NCI-H2227 treated with DMSO at 0.1 percent for 48 hours (cell line): ENCODE measurements around the gene NXN.
A peak's percentile ranks its signal among the peaks of the same experiment; 100 is the strongest.
"Not testable (repeated sequence)": the region's sequence is repeated elsewhere in the genome, so short reads cannot be mapped to it uniquely, and the experiment has no call there.

Experiments
- DNase-seq: peaks from one replicate; lab custom pipeline; 2025; lab: John Stamatoyannopoulos, UW

Gene NXN

GRCh38 chr17:953767-954166 is 25.8 kb downstream of the NXN start:
- DNase-seq = no peak

GRCh38 chr17:952592-952991 is 27.0 kb downstream of the NXN start:
- not testable (repeated sequence) for DNase-seq

- DNase-seq = no peak
Measured at GRCh38 chr17:951325-952132, 28.0 kb downstream of the NXN start.

- DNase-seq = peak; percentile 12
Measured at GRCh38 chr17:949623-950303, 29.8 kb downstream of the NXN start.

DNA sequence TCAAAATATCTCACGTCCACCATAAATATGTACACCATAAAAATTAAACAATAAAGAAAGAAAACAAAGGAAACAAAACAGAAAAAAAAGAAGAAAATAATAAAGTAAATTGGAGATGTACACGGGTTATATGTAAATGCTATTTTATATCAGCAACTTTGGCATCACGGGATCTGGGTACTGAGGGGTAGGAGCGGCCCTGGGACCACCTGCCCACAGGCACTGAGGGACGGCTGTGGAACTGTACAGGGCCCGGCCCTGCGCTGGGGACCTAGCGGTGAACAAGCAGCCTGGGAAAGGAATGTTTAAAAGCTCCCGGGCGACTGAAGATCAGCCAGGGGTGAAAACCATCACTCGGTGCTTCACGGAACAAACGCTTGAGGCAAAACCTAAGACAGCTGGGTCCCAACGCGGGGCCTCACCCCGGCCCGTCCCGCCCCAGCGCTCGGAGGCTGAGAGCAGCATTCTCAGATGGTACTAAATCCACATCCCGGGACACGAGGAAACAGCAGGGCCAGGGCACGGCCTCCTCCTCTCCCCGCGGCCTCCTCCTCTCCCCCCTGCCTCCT is 31.2 kb downstream of the NXN start:
- DNase-seq = no peak

GRCh38 chr17:946510-947236 is 32.9 kb downstream of the NXN start:
- DNase-seq = no peak

DNA sequence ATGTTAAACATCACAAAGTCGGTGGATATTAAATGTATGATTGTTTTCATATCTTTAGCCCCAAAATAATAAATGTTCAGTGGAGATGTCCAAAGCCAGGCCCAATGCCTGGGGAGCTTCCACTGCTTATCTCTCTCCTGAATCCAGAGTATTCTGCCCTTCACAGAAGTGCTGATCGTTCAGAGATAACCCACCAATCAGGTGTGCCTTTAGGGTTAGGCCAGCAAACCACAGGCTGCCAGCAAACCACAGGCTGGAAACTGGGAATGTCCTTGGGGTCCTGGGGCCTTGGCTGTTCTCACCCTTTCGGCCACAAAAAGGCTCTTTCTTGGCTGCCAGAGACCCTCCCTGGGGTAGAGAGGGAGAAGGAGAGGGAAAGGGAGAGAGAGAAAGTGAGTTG is 33.9 kb downstream of the NXN start:
- DNase-seq = no peak

DNA sequence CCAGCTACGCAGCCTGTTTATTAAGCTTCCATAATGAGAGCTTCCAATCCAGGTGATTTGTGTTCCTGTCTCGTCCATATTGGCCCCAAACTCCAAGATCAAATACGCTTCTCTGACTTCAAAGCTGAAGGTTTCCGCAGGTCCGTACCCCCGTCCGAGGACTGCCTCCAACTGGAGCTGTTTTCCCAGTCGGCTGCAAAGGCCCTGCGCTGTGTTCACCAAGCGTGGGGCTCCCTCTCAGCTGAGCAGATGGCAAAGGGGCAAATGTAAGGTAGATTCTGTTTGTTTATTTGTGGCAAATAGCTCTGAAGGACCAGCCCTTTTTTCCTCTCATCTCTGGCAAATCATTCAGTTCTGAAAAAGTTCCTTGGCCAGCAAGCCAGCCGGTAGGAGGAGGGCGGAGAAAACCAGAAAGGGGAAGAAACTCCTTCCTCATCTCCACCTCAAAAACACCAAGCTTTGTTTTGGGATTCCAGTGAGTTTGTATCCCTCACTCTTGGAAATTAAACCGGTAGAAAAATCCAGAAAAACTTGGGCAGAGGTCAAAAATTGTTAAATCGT is 35.2 kb downstream of the NXN start:
- no peak for DNase-seq

GRCh38 chr17:935485-935884 is 44.1 kb downstream of the NXN start:
- no peak for DNase-seq

DNA sequence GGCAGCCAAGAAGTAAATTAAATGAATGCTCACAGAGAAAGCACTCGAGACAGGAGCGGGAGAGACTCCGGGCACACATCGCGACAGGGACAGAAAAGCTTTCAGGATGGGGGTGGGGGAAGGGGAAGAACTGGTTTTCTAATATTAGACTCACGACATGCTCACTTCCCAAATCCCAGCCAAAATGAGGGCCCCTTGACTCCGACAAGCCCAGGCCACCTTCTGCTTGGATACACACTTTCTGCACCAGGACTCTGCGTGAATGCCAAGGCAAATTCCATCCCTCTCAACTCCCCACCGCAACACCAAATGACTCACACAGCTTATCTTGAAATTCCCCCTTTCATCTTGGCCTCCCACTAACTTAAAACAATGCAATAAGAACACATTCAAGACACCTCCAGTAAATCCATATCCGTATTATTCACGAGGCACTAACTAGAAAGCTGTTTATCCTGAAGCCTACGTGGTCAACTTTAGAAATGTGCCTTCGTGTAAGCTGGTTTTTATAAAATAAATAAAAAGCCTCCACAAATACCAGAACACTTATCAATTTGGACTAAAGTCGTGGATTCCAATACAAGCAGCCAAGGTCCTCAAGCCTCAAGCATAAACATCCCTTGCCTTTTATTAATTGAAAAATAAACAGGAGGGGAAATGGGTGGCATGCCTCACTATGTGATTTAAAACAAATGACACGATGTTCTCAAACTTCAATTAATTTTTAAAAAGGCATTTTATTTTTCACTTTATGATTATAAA is 46.1 kb downstream of the NXN start:
- no peak for DNase-seq

- DNase-seq = no peak
Measured at GRCh38 chr17:930258-930657, 49.3 kb downstream of the NXN start.

- DNase-seq = no peak
Measured at GRCh38 chr17:929586-929985, 50.0 kb downstream of the NXN start.

DNA sequence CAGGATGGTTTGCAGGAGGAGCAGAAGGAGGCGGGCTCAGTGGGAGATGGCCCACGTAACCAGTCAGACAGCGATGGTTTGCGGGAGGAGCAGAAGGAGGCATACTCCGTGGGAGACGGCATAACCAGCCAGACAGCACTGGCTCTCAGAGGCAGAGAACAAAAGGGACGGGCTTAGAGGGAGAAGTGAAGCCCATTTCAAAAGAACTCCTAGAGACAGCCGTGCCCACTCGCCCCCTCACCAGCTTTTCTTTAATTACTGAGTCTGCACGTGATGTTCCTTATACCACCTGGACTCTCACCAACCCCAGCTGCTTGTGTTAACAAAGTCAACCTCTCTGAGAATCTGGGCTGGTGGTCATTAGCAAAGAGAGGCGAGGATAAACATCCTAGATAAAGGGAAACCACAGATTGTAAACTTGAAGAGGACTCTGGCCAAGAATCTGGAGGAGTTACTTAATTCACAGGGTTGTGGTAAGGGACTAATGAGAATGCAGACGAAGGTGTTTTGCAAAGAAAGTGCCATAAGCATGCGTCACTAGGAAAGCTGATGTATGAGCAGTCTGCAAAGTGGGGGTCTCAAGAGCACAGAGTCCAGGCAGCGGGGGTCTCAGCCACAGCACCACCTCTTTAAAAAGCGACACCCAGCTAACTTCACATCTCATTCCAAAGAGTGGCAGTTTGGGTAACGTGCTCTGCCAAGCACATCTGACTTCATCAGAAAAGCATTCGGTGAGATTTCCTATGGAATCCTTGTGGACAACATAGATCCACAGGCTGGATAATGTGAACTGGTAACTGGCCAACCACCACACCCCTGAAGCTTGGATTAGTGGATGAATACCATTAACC is 51.7 kb downstream of the NXN start:
- no peak for DNase-seq

GRCh38 chr17:925817-926216 is 53.8 kb downstream of the NXN start:
- DNase-seq = no peak

- no peak for DNase-seq
Measured at GRCh38 chr17:924711-925475, 54.7 kb downstream of the NXN start.

- DNase-seq = not testable (repeated sequence)
Measured at GRCh38 chr17:924306-924705, 55.3 kb downstream of the NXN start.

DNA sequence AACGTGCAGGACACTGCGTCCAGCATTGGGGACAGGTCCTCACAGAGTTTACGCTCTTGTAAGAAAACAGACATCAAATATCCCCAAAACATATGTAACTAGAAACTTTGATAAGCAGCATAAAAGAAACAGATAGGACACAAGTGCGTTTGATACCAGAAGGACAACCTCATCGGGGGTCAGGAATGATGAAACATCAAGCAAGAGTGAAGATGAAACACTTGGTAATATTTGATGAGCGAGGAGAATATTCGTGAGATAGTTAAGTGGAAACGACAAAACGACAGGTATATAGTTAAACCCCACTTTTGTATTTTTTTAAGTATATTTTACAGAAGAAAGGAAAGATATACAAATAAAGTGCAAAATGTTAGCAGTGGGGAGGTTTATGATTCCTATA is 55.9 kb downstream of the NXN start:
- no peak for DNase-seq

DNA sequence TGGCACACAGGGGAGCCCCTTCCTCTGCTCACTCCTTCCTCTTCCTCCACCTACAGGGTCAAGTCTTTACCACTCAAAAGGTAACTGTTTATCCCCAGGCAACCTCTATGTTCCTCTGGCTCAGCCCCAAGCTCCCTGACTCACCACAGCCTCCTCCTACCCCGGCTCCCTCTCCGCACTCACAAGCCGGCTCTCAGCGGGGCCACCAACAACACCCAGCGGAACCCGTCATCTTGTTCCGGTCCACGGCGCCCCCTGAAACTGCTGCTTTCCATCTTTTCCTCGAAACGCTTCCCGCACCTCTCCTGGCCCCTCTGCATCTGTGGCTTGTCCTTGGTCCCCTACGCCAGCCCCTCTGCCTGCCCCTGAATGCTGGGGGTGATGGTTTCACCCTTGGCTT is 58.4 kb downstream of the NXN start:
- no peak for DNase-seq

DNA sequence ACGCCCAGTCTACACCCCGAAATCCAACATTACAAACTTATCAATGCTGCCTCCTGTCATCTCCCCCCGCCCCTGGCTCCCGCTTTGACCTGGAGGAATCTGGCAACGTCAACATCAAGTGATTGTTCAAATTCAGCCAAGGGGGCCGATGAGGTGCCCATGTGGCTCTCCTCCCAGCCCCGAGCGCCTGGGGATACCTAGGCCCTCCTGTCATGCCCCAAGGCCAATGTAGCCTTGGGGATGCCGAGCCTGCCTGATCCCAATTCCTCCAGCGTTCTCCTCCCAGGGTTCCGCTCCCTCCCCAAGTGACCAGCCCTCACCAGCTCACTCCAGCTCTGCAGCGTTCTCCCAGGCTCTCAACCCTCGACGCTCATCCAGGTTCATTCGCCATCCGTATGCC is 59.4 kb downstream of the NXN start:
- DNase-seq = no peak
